HG02642 (cell line): ENCODE results near the gene RAB33B.
A peak's percentile ranks its signal among the peaks of the same experiment; 100 is the strongest.
"Not testable (repeated sequence)": the region's sequence is repeated elsewhere in the genome, so short reads cannot be mapped to it uniquely, and the experiment has no call there.

Experiments
- ATAC-seq: cut with Tn5 transposase; IDR thresholded peaks from one replicate; pipeline ENCODE4 v1.9.1; 2021; ENCODE audit warnings: mild to moderate bottlenecking; ENCODE audit not compliant: unreplicated experiment, poor library complexity

Gene RAB33B

GRCh38 chr4:139454111-139455045, at the start of gene RAB33B:
Gene RAB33B, plus strand, starts transcription at chr4:139454121. Its CDS starts 75 bp downstream, at chr4:139454196.
- ATAC-seq = peak; percentile 6

DNA sequence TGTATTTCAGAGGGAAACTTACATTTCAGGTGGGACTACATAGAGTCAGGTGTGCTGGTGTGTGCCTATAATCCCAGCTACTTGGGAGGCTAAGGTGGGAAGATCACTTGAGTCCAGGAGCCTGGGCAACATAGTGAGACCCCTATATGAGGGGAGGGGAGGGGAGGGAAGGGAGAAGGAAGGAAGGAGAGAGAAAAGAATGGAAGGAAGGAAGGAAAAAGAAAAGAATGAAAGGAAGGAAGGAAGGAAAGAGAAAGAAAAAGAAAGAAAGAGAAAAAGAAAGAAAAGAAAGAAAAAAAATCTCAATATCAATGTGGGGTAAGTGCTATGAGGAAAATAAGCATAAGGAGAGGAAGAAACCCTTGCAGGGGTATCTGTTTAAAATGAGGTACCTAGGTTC, 43.6 kb upstream of the RAB33B start:
- ATAC-seq = no peak

GRCh38 chr4:139414671-139415210, 39.2 kb upstream of the RAB33B start:
- not testable (repeated sequence) for ATAC-seq

DNA sequence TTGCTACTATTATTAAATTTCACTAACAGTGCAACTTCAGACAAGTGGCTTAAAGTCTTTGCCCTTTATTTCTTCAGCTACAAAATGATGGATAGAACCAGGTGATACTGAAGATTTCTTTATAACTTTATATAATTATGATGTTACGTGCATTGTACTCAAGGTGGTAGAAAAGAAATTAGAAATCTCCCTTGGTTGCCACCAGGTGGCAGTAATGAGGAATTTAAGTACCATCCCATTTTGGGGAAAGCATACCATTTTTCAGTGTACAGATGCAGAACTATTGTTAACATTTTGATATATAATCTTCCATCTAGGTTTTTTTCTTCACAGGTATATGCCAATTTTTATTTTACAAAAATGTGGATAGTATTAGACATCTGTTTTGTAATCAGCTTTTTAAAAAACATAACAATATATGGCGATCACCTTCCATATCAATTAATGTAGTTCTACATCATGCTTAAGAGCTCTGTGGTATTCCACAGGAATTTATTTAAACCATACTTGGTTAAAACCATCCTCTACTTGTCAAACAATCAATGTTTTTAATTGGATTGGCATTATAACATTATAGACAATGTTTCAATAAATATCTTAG, 37.7 kb upstream of the RAB33B start:
- peak; percentile 43 for ATAC-seq

DNA sequence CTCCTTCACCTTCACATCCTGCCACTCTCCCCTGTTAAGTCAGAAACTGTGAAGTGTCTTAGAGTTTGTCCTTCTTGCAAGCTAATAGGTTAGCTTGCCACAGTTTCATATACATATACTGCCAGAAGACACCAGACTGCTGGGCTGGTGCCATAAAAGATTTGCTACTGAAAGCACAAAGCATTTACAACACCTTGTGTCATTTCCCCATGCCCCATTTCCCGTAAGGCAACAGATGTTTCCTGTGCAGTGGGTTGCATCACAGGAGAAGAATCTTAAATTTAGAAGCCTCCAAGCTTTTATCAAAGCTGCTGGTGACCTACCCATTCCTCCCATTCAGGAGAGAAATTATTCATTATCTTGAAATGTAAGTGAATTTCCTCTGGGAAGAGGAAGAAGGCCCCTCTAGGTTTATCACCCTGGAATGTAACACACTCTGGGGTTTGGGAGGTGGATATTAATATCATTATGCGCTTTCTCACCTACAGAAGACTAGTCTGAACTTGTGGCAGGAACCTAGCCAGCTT, 34.5 kb upstream of the RAB33B start:
- peak; percentile 73 for ATAC-seq

- no peak for ATAC-seq
Measured at GRCh38 chr4:139420652-139421051, 33.3 kb upstream of the RAB33B start.

GRCh38 chr4:139436122-139436521, 17.8 kb upstream of the RAB33B start:
- no peak for ATAC-seq

DNA sequence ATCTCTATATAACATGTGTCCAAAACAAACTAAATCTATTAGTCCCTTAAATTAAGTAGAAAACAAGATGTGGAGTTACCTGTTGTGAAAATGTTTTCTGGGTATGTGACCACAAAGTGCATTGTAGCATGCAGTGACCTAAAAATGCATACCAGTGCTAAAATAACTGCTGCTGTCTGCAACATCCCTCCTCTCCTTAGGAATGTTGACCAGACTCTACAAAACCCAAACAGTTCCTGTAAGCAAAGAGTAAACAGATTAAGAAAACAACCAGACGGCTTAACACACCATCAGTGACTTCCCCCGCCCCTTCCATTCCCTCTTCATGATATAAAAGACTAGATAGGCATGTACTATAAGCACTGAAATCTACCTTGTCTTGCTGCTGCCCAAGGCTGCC, 15.8 kb upstream of the RAB33B start:
- no peak for ATAC-seq

DNA sequence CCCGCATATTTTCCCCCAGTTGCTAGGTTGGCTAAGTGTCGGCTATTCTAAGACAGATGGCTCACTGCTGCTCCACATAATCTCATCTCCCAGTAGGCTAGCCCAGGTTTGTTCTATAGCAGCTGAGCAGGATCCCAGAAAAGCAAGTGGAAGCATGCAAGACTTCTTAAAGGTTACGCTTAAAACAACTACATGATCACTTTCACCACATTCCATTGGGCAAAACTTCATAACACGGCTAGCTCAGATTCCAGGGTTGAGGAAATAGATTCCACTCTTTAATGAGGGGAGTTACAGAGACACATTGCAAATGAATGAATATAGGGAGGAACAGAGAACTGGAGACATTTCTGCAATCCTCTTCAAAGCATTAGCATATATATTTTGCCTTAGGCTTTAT, 12.9 kb upstream of the RAB33B start:
- no peak for ATAC-seq

DNA sequence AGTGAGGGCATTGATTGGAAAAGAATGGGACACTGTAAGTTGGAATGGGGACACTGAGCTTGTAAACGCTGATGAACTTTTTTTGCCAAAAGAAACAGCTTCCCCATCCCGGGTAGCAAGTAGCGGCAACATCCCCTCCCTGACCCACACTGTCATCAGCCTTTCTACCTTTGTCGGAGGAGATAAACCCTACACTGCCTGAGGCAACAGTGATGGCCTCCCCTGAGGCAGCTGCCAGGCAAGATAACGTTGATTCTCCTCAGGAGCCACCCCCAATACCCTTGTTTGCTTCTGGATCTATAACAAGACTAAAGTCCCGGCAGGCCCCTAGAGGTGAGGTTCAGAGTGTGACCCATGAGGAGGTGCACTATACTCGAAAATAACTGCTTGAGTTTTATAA, 10.3 kb upstream of the RAB33B start:
- ATAC-seq = no peak

DNA sequence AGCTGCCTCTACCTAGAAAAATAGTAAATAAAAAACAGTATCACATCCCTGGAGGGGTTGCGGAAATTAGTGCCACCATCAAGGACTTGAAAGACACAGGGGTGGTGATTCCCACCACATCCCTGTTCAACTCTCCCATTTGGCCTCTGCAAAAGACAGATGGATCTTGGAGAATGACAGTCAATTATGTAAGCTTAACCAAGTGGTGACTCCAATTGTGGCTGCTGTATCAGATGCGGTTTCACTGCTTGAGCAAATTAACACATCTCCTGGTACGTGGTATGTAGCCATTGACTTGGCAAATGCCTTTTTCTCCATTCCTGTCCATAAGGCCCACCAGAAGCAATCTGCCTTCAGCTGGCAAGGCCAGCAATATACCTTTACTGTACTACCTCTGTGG, 9.0 kb upstream of the RAB33B start:
- not testable (repeated sequence) for ATAC-seq

DNA sequence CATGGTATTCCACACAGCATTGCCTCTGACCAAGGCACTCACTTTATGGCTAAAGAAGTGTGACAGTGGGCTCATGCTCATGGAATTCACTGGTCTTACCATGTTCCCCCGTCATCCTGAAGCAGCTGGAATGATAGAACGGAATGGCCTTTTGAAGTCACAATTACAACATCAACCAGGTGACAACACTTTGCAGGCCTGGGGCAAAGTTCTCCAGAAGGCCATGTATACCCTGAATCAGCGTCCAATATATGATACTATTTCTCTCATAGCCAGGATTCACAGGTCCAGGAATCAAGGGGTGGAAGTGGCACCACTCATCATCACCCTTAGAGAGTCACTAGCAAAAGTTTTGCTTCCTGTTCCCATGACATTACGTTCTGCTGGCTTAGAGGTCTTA, 6.8 kb upstream of the RAB33B start:
- not testable (repeated sequence) for ATAC-seq

DNA sequence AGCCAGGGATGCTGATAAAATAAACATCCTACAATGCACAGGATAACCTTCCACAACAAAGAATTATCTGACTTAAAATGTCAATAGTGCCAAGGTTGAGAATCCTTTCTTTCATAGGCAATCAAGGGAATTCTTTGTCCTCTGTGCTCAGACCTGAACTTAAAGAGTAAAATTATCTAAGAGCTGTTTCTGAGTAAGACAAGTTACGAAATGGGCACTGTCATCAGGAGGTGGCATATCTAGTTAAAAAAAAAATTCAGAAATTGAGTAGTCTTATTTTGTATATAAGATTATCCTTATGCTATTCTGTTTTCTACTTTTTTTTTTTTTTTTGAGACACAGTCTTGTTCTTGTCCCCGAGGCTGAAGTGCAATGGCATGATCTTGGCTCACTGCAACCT, 3.3 kb upstream of the RAB33B start:
- no peak for ATAC-seq

- ATAC-seq = no peak
Measured at GRCh38 chr4:139451997-139452396, 1.9 kb upstream of the RAB33B start.

DNA sequence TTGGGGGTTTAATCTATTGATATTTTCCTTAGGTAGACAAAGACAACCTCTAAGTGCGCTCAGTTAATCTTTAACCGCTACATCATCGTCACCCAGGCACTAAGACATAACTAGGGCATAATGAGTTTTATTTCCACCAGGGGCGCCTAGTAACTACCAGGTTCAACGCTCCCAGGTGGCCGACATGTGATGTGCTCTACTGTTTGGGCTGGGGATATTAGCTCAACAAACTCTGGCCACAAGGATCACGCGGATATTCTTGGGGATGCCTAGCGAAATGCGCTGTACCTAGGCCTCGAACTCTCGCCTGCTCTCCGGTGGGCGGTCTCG, 915 bp upstream of the RAB33B start:
- peak; percentile 46 for ATAC-seq

GRCh38 chr4:139453371-139454110, 380 bp upstream of the RAB33B start:
- ATAC-seq = peak; percentile 90

DNA sequence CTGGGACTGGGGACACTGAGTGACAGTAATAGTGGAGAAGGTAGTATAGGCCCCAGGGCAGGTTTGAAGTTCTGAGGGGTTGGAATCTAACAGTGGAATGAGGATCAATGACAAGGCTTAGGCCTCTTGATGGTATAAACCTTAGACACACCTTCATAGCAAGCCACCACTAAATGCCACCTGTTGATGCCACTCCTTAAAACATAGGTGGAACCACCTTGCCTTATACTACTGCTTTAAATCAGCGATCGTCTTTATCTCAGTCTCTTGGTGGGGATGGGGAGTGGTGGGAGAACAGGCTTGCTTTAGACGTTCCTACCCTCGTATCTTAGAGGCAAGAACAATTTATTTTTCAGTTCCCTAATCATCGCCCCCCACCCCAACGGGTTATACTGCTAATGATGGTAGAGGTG, 1.2 kb downstream of the RAB33B start:
- no peak for ATAC-seq

DNA sequence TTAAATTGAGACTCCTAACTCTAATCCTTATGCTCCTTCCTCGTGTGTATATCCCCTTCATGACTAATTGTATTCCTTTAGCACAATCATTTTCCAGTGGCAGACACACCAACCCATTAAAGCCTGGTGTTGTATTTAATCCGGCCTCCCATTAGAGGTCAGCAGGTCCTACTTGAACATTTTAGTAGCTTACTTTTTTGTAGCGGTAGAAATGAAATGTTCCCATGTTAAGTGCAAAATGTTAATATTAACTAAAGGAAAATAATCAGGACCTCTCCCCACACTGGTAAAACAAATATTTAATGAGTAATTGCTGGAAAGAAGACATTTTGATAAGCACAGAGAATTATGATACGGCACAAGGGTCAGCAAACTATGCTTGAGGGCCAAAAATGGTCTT, 3.4 kb downstream of the RAB33B start:
- no peak for ATAC-seq

GRCh38 chr4:139458543-139458942, 4.6 kb downstream of the RAB33B start:
- no peak for ATAC-seq

GRCh38 chr4:139458999-139459398, 5.1 kb downstream of the RAB33B start:
- no peak for ATAC-seq

GRCh38 chr4:139460565-139460964, 6.6 kb downstream of the RAB33B start:
- ATAC-seq = no peak
